ENCODE results near the gene TNNI2. TPM values are rescaled to one million over a fixed set of nuclear protein-coding genes. Genes with fewer than 3 reads are reported as not detected.

TNNI2 gene
- total RNA-seq, 1 experiment from 2014 or later = 0.46 TPM

GRCh38 chr11:1852271-1852876 lies 13.6 kb downstream of the TNNI2 start:
- CTCF ChIA-PET = interaction anchor here (0.5 to 0.7 kb wide), 3 partner anchors 9 to 23 kb away, joined by 3 read pairs; no protein-coding TSS in a partner anchor
- no peaks in the 10 kb centered on the region for H3K27me3 ChIP-seq (ENCODE audit: control insufficient read depth, insufficient read depth, low read length)
- no peak overlapping the region for H3K27ac ChIP-seq (ENCODE audit: low read length)
- intact Hi-C loops (cut with micrococcal nuclease; ENCODE audit: unreplicated experiment) (no loop called here), in situ Hi-C loops (cut with HindIII; ENCODE audit: low pct_unique_long_range_greater_than_20kb, low sequenced_read_pairs) (no loop called here)
- TF ChIP-seq TCF7L2 (IDR thresholded peaks at IDR 0.05; ENCODE audit: low read depth, low read length) (no peak), CTCF (IDR thresholded peaks at IDR 0.05) (no peak)
- no peak overlapping the region for H3K4me3 ChIP-seq (ENCODE audit: low read depth in 2 of 2, low read length in 2 of 2)
- POLR2A ChIA-PET = no interaction called here
- no peaks in the 10 kb centered on the region for H3K36me3 ChIP-seq (ENCODE audit: control insufficient read depth, insufficient read depth, low read length)
- no TSS peak for BruUV-seq (replicated peaks)
- ATAC-seq (no peak), DNase-seq (ENCODE audit: low read depth, low spot score) (no peak)
- H3K4me1 ChIP-seq (ENCODE audit: control insufficient read depth, insufficient read depth, low read length) = no peaks in the 10 kb centered on the region
- H3K9me3 ChIP-seq (ENCODE audit: control insufficient read depth, insufficient read depth, low read depth, low read length) = no peaks in the 10 kb centered on the region

- BruUV-seq (replicated peaks) = no TSS peak
- POLR2A ChIA-PET = no interaction called here
- ATAC-seq (no peak), DNase-seq (ENCODE audit: low read depth, low spot score) (no peak)
- Histone ChIP-seq H3K9me3 (ENCODE audit: control insufficient read depth, insufficient read depth, low read depth, low read length) (no peaks in the 10 kb centered on the region), H3K4me1 (ENCODE audit: control insufficient read depth, insufficient read depth, low read length) (no peaks in the 10 kb centered on the region), H3K27me3 (ENCODE audit: control insufficient read depth, insufficient read depth, low read length) (no peaks in the 10 kb centered on the region), H3K36me3 (ENCODE audit: control insufficient read depth, insufficient read depth, low read length) (no peaks in the 10 kb centered on the region), H3K27ac (ENCODE audit: low read length) (no peak within 1 kb of the TSS), H3K4me3 (ENCODE audit: low read depth in 2 of 2, low read length in 2 of 2) (no peak within 1 kb of the TSS)
- in situ Hi-C loops (cut with HindIII; ENCODE audit: low pct_unique_long_range_greater_than_20kb, low sequenced_read_pairs) (no loop called here), intact Hi-C loops (cut with micrococcal nuclease; ENCODE audit: unreplicated experiment) (no loop called here)
- TF ChIP-seq CTCF (IDR thresholded peaks at IDR 0.05) = no peak
- TF ChIP-seq SIN3A (IDR thresholded peaks at IDR 0.05; ENCODE audit: borderline replicate concordance, insufficient read depth, low read depth, low read length) = no peak
- no peak for TF ChIP-seq TCF7L2 (IDR thresholded peaks at IDR 0.05; ENCODE audit: low read depth, low read length)
- no peak for TF ChIP-seq POLR2AphosphoS5 (IDR thresholded peaks at IDR 0.05; ENCODE audit: low read depth, low read length)
- TF ChIP-seq REST (IDR thresholded peaks at IDR 0.05; ENCODE audit: insufficient read depth in 1 of 2, low read depth in 2 of 2, low read length in 1 of 2) = no peak
- CTCF ChIA-PET = interaction anchor here (0.7 kb wide), 1 partner anchor 23 kb away, joined by 3 read pairs; no protein-coding TSS in a partner anchor
Measured at GRCh38 chr11:1852877-1853276, 14.1 kb downstream of the TNNI2 start, which contains the start of gene LSP1. Gene LSP1 (plus strand): TSS chr11:1853084. CDS start chr11:1853145, 61 bp downstream.
